Measurements from ENCODE around the gene ETV7. TPM values are rescaled to one million over a fixed set of nuclear protein-coding genes. Genes with fewer than 3 reads are reported as not detected.
"Not testable (repeated sequence)": the region's sequence is repeated elsewhere in the genome, so short reads cannot be mapped to it uniquely, and the experiment has no call there.

ETV7 gene
- total RNA-seq, 1 donor from 2014 or later, result 0.57 TPM

GRCh38 chr6:36340306-36340617, 47.2 kb downstream of the ETV7 start:
- peaks cover 42% of the 10 kb centered on the region for H3K27me3 Mint-ChIP-seq (ENCODE audit: low read depth)
- no peak overlapping the region for H3K4me3 Mint-ChIP-seq (ENCODE audit: low read depth)
- no peak overlapping the region for H3K27ac Mint-ChIP-seq
- no peaks in the 10 kb centered on the region for H3K36me3 Mint-ChIP-seq (ENCODE audit: low read depth)
- H3K9me3 Mint-ChIP-seq, result no peaks in the 10 kb centered on the region
- peaks cover 9% of the 10 kb centered on the region for H3K4me1 Mint-ChIP-seq (ENCODE audit: low read depth)
- intact Hi-C loops (cut with micrococcal nuclease), result no loop called here
- no peak for DNase-seq (ENCODE audit: low spot score)

- DNase-seq (ENCODE audit: low spot score), result no peak
- Mint-ChIP-seq H3K27me3 (ENCODE audit: low read depth) (peaks cover 52% of the 10 kb centered on the region), H3K36me3 (ENCODE audit: low read depth) (no peaks in the 10 kb centered on the region), H3K4me3 (ENCODE audit: low read depth) (no peak overlapping the region), H3K27ac (no peak overlapping the region), H3K9me3 (no peaks in the 10 kb centered on the region), H3K4me1 (ENCODE audit: low read depth) (peaks cover 9% of the 10 kb centered on the region)
- intact Hi-C loops (cut with micrococcal nuclease), result no loop called here
These were observed 48.3 kb downstream of the ETV7 start for GRCh38 chr6:36339146-36339545.

DNA sequence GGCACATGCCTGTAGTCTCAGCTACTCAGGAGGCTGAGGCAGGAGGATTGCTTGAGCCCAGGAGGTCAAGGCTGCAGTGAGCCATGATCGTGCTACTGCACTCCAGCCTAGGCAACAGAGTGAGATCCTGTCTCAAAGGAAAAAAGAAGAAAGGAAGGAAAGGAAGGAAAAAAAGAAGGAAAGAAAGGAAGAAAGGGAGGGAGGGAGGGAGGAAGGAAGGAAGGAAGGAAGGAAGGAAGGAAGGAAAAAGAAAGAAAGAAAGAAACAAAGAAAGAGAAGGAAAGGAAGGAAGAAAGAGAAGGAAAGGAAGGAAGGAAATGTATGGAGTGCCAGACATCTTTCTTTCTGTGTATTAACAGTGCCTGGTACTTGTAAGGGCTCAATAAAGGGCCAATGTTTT, 49.2 kb downstream of the ETV7 start:
- H3K4me1 Mint-ChIP-seq (ENCODE audit: low read depth); DNase-seq (ENCODE audit: low spot score); H3K4me3 Mint-ChIP-seq (ENCODE audit: low read depth); H3K36me3 Mint-ChIP-seq (ENCODE audit: low read depth); H3K27ac Mint-ChIP-seq; H3K9me3 Mint-ChIP-seq; intact Hi-C loops (cut with micrococcal nuclease): not testable (repeated sequence)
- peaks cover 59% of the 10 kb centered on the region for H3K27me3 Mint-ChIP-seq (ENCODE audit: low read depth)

- Mint-ChIP-seq H3K4me1 (ENCODE audit: low read depth) (peaks cover 9% of the 10 kb centered on the region), H3K27ac (no peak overlapping the region), H3K9me3 (no peaks in the 10 kb centered on the region), H3K4me3 (ENCODE audit: low read depth) (no peak overlapping the region), H3K36me3 (ENCODE audit: low read depth) (no peaks in the 10 kb centered on the region), H3K27me3 (ENCODE audit: low read depth) (peaks cover 59% of the 10 kb centered on the region)
- no peak for DNase-seq (ENCODE audit: low spot score)
- intact Hi-C loops (cut with micrococcal nuclease), result no loop called here
These were observed 49.7 kb downstream of the ETV7 start for GRCh38 chr6:36337814-36338213.

DNA sequence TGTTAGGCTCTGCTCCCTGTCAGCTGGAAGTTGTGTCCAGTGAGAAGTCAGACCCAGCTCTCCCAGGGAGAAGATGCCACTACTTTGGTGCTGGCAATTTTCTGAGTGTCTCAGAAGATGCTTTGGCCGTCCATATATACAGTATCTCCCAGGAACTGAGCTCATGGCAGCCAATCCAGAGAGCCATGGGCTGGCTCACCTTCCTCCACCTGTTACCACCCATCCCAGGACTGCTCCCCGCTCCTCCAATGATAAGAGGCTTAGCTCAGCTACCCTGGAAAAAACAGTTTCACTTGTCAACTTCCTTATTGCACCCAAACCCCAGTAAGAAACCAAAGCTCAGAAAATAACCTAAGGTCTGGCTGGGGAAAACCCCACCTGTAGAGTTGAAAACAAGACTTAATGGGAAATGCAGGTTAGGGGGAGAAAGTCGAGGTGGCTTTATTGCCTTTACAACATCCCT, 50.7 kb downstream of the ETV7 start, which contains the start of gene BNIP5:
TSS of gene BNIP5 (minus strand) at position 110 of the 463 bp plus-strand sequence. CDS start 6,198 bp downstream, outside the sequence.
- no peak for DNase-seq (ENCODE audit: low spot score)
- Mint-ChIP-seq H3K27me3 (ENCODE audit: low read depth) (peaks cover 60% of the 10 kb centered on the region), H3K4me3 (ENCODE audit: low read depth) (no peak within 1 kb of the TSS), H3K4me1 (ENCODE audit: low read depth) (peaks cover 9% of the 10 kb centered on the region), H3K36me3 (ENCODE audit: low read depth) (no peaks in the 10 kb centered on the region), H3K27ac (no peak within 1 kb of the TSS), H3K9me3 (no peaks in the 10 kb centered on the region)
- intact Hi-C loops (cut with micrococcal nuclease), result no loop called here

- intact Hi-C loops (cut with micrococcal nuclease), result no loop called here
- H3K9me3 Mint-ChIP-seq, result no peaks in the 10 kb centered on the region
- no peak overlapping the region for H3K4me3 Mint-ChIP-seq (ENCODE audit: low read depth)
- H3K36me3 Mint-ChIP-seq (ENCODE audit: low read depth), result no peaks in the 10 kb centered on the region
- peaks cover 9% of the 10 kb centered on the region for H3K4me1 Mint-ChIP-seq (ENCODE audit: low read depth)
- no peak for DNase-seq (ENCODE audit: low spot score)
- H3K27ac Mint-ChIP-seq, result no peak overlapping the region
- peaks cover 58% of the 10 kb centered on the region for H3K27me3 Mint-ChIP-seq (ENCODE audit: low read depth)
These were observed 51.2 kb downstream of the ETV7 start for GRCh38 chr6:36336208-36336710.

DNA sequence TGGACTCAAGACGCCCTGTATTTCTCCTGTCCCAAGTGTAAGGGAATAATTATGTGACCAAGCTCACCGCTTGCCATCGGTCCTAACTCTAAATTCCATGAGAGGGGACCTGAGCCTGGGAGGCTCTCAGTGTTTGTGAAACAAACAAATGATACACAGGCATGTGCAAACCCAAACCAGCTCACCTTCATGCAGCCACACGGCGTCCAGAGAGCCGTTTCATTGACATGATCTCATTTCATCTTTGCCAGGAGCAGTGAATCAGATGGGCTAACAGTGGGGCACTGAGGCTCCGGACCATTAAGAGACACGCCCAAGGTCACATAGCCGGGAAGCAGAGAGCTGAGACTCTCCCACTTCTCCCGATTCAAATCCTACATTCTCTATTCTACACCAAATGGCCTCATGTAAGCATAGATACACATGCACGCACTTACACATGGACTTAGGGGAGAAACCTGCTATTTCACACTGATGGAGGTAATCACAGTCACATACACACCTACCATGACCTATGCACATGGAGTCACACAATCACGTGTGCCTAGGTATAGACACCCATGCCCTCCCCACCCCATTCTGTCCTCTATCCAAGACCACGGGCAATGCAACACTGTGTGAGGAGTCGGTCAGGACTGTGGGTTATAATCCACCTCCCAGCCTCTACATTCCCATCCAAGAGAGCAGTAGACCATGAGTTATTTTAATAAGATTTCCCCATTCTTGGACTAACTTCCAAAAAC, 51.8 kb downstream of the ETV7 start:
- no peak overlapping the region for H3K27ac Mint-ChIP-seq
- no peaks in the 10 kb centered on the region for H3K9me3 Mint-ChIP-seq
- peaks cover 54% of the 10 kb centered on the region for H3K27me3 Mint-ChIP-seq (ENCODE audit: low read depth)
- no peak overlapping the region for H3K4me3 Mint-ChIP-seq (ENCODE audit: low read depth)
- intact Hi-C loops (cut with micrococcal nuclease), result no loop called here
- no peak for DNase-seq (ENCODE audit: low spot score)
- no peaks in the 10 kb centered on the region for H3K36me3 Mint-ChIP-seq (ENCODE audit: low read depth)
- H3K4me1 Mint-ChIP-seq (ENCODE audit: low read depth), result peaks cover 5% of the 10 kb centered on the region

- H3K36me3 Mint-ChIP-seq (ENCODE audit: low read depth), result no peaks in the 10 kb centered on the region
- no peak overlapping the region for H3K27ac Mint-ChIP-seq
- peaks cover 5% of the 10 kb centered on the region for H3K4me1 Mint-ChIP-seq (ENCODE audit: low read depth)
- intact Hi-C loops (cut with micrococcal nuclease), result no loop called here
- H3K9me3 Mint-ChIP-seq, result no peaks in the 10 kb centered on the region
- peaks cover 49% of the 10 kb centered on the region for H3K27me3 Mint-ChIP-seq (ENCODE audit: low read depth)
- DNase-seq (ENCODE audit: low spot score), result no peak
- H3K4me3 Mint-ChIP-seq (ENCODE audit: low read depth), result no peak overlapping the region
These were observed 52.5 kb downstream of the ETV7 start for GRCh38 chr6:36334832-36335459.

DNA sequence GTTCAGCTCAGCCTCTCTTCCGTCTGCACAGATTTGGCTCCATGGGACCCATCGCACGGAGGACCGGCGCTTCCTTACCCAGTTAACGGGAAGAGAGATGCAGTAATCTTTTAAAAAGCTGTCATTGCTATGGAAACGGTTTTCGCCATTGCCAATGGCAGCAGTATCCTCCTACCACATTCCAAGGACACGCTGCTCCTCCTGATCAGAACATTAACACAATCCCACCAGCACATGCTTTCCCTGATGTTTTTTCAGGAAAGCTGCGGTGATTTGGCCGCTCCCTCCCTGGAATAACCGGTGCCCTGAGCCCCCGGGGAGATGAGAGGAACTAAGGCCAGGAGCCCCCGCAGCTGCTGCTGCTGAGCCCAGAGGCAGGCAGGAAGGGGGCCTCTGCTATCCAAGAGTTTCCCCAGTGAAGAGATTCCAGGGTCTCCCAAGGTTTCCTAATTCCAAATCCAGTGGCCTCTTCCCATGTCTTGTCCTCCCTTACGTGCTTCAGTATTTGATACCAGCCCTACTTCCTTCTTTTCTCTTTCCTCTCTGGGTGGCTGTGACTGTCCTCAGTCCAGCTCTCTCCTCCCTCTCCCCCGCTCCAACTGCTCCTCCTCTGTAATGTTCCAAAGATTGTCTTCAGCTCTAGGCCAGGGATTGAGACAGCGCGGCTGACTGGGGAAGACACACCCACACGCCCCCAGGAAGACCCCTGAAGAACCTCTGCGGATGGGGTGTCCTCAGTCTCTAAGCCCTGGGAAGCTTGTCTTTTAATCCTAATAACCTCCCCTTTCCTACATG, 53.3 kb downstream of the ETV7 start:
- intact Hi-C loops (cut with micrococcal nuclease), result no loop called here
- Mint-ChIP-seq H3K27me3 (ENCODE audit: low read depth) (peaks cover 43% of the 10 kb centered on the region), H3K4me3 (ENCODE audit: low read depth) (no peak overlapping the region), H3K36me3 (ENCODE audit: low read depth) (no peaks in the 10 kb centered on the region), H3K27ac (no peak overlapping the region), H3K9me3 (no peaks in the 10 kb centered on the region), H3K4me1 (ENCODE audit: low read depth) (peaks cover 5% of the 10 kb centered on the region)
- DNase-seq (ENCODE audit: low spot score), result no peak

- Mint-ChIP-seq H3K27me3 (ENCODE audit: low read depth) (peaks cover 43% of the 10 kb centered on the region), H3K4me3 (ENCODE audit: low read depth) (no peak overlapping the region), H3K9me3 (no peaks in the 10 kb centered on the region), H3K4me1 (ENCODE audit: low read depth) (peaks cover 4% of the 10 kb centered on the region), H3K36me3 (ENCODE audit: low read depth) (no peaks in the 10 kb centered on the region), H3K27ac (no peak overlapping the region)
- intact Hi-C loops (cut with micrococcal nuclease), result no loop called here
- DNase-seq (ENCODE audit: low spot score), result no peak
These were observed 54.1 kb downstream of the ETV7 start for GRCh38 chr6:36333171-36333895.

- Mint-ChIP-seq H3K27me3 (ENCODE audit: low read depth) (peaks cover 49% of the 10 kb centered on the region), H3K36me3 (ENCODE audit: low read depth) (no peaks in the 10 kb centered on the region), H3K4me3 (ENCODE audit: low read depth) (no peak overlapping the region), H3K27ac (no peak overlapping the region), H3K9me3 (no peaks in the 10 kb centered on the region), H3K4me1 (ENCODE audit: low read depth) (no peaks in the 10 kb centered on the region)
- intact Hi-C loops (cut with micrococcal nuclease), result no loop called here
- no peak for DNase-seq (ENCODE audit: low spot score)
These were observed 56.1 kb downstream of the ETV7 start for GRCh38 chr6:36331381-36331780.

GRCh38 chr6:36330366-36330765, 57.1 kb downstream of the ETV7 start:
- no peak for DNase-seq (ENCODE audit: low spot score)
- Mint-ChIP-seq H3K36me3 (ENCODE audit: low read depth) (no peaks in the 10 kb centered on the region), H3K27ac (no peak overlapping the region), H3K27me3 (ENCODE audit: low read depth) (peaks cover 49% of the 10 kb centered on the region), H3K9me3 (no peaks in the 10 kb centered on the region), H3K4me3 (ENCODE audit: low read depth) (no peak overlapping the region), H3K4me1 (ENCODE audit: low read depth) (no peaks in the 10 kb centered on the region)
- intact Hi-C loops (cut with micrococcal nuclease), result no loop called here

All from activated T-helper 2 cell treated with anti-CD3 and anti-CD28 coated beads, Interferon-gamma antibody, Interleukin-2, Interleukin-4, amounts not matched to agents 10 μg/mL and 5 μg/mL and 100 μg/mL, durations not matched to agents 14 hours and 24 hours and 36 hours (primary cell).